Measurements from ENCODE around the gene AK2. TPM values are rescaled to one million over a fixed set of nuclear protein-coding genes. Genes with fewer than 3 reads are reported as not detected.

The AK2 gene
- total RNA-seq, 2 donors from 2014 or later, result 114 to 118 TPM

GRCh38 chr1:33032126-33032869, 4.4 kb downstream of the AK2 start:
- no peaks in the 10 kb centered on the region for H3K4me1 ChIP-seq (ENCODE audit: control insufficient read depth, insufficient read depth, low read length)
- H3K27ac ChIP-seq (ENCODE audit: low read depth, low read length), result no peak overlapping the region
- Mint-ChIP-seq H3K27me3 (ENCODE audit: insufficient read depth) (peaks cover 6% of the 10 kb centered on the region), H3K36me3 (ENCODE audit: low read depth) (peaks cover 19% of the 10 kb centered on the region), H3K27ac (no peak overlapping the region), H3K4me1 (peaks cover 24% of the 10 kb centered on the region), H3K4me3 (no peak overlapping the region), H3K9me3 (peaks cover 4% of the 10 kb centered on the region)
- 93 to 95% methylated on average over 4 of the region's 6 CpGs for WGBS, 2 experiments (ENCODE audit: insufficient coverage in 1 of 2, insufficient read length in 1 of 2)
- no peak for TF ChIP-seq CTCF (conservative IDR thresholded peaks at IDR 0.05)
- peaks cover 27% of the 10 kb centered on the region for H3K36me3 ChIP-seq (ENCODE audit: control insufficient read depth, insufficient read depth, low read length)
- H3K9ac ChIP-seq (ENCODE audit: extremely low read depth, low read length, poor library complexity, severe bottlenecking), result no peak overlapping the region
- no peak overlapping the region for H3K4me3 ChIP-seq (ENCODE audit: low read length)
- no peak for DNase-seq
- H3K27me3 ChIP-seq (ENCODE audit: control insufficient read depth, insufficient read depth, low read length, poor library complexity, severe bottlenecking), result no peaks in the 10 kb centered on the region
- no peaks in the 10 kb centered on the region for H3K9me3 ChIP-seq (ENCODE audit: control insufficient read depth, low read length)

- no peak for TF ChIP-seq CTCF (conservative IDR thresholded peaks at IDR 0.05)
- no peak for DNase-seq
- Histone ChIP-seq H3K27ac (ENCODE audit: low read depth, low read length) (no peak overlapping the region), H3K27me3 (ENCODE audit: control insufficient read depth, insufficient read depth, low read length, poor library complexity, severe bottlenecking) (no peaks in the 10 kb centered on the region), H3K36me3 (ENCODE audit: control insufficient read depth, insufficient read depth, low read length) (peaks cover 27% of the 10 kb centered on the region), H3K9me3 (ENCODE audit: control insufficient read depth, low read length) (no peaks in the 10 kb centered on the region), H3K4me3 (ENCODE audit: low read length) (no peak overlapping the region), H3K4me1 (ENCODE audit: control insufficient read depth, insufficient read depth, low read length) (no peaks in the 10 kb centered on the region), H3K9ac (ENCODE audit: extremely low read depth, low read length, poor library complexity, severe bottlenecking) (no peak overlapping the region)
- Mint-ChIP-seq H3K9me3 (no peaks in the 10 kb centered on the region), H3K36me3 (ENCODE audit: low read depth) (peaks cover 19% of the 10 kb centered on the region), H3K4me1 (peaks cover 24% of the 10 kb centered on the region), H3K4me3 (no peak overlapping the region), H3K27ac (no peak overlapping the region), H3K27me3 (ENCODE audit: insufficient read depth) (no peaks in the 10 kb centered on the region)
- WGBS, 2 experiments (ENCODE audit: insufficient coverage in 1 of 2, insufficient read length in 1 of 2), result 72 to 94% methylated on average over 3 of the region's 4 CpGs
Measured at GRCh38 chr1:33031506-33031905, 5.2 kb downstream of the AK2 start.

- H3K27me3 Mint-ChIP-seq (ENCODE audit: insufficient read depth), result no peaks in the 10 kb centered on the region
- peaks cover 19% of the 10 kb centered on the region for H3K36me3 Mint-ChIP-seq (ENCODE audit: low read depth)
- TF ChIP-seq CTCF (conservative IDR thresholded peaks at IDR 0.05), result no peak
- peaks cover 26% of the 10 kb centered on the region for H3K4me1 Mint-ChIP-seq
- 100% methylated on average over 2 of the region's 2 CpGs; no CpG with 5 or more reads in 1 of the 2 experiments for WGBS, 2 experiments (ENCODE audit: insufficient coverage in 1 of 2, insufficient read length in 1 of 2)
- H3K27me3 ChIP-seq (ENCODE audit: control insufficient read depth, insufficient read depth, low read length, poor library complexity, severe bottlenecking), result no peaks in the 10 kb centered on the region
- H3K4me1 ChIP-seq (ENCODE audit: control insufficient read depth, insufficient read depth, low read length), result no peaks in the 10 kb centered on the region
- no peak overlapping the region for H3K27ac ChIP-seq (ENCODE audit: low read depth, low read length)
- no peak overlapping the region for H3K4me3 ChIP-seq (ENCODE audit: low read length)
- no peaks in the 10 kb centered on the region for H3K9me3 Mint-ChIP-seq
- H3K36me3 ChIP-seq (ENCODE audit: control insufficient read depth, insufficient read depth, low read length), result peaks cover 27% of the 10 kb centered on the region
- no peak overlapping the region for H3K9ac ChIP-seq (ENCODE audit: extremely low read depth, low read length, poor library complexity, severe bottlenecking)
- no peak for DNase-seq
- no peak overlapping the region for H3K27ac Mint-ChIP-seq
- no peak overlapping the region for H3K4me3 Mint-ChIP-seq
- H3K9me3 ChIP-seq (ENCODE audit: control insufficient read depth, low read length), result no peaks in the 10 kb centered on the region
Measured at GRCh38 chr1:33030575-33030974, 6.1 kb downstream of the AK2 start.
